ENCODE results near the gene MAPK11. TPM values are rescaled to one million over a fixed set of nuclear protein-coding genes. Genes with fewer than 3 reads are reported as not detected.

The MAPK11 gene
- total and polyA plus RNA-seq, 9 of the 15 experiments (the other 6 are each of a cell fraction or from before 2014, with no cell fraction given), result 0.06 to 14.6 (median 5.3) TPM

DNA sequence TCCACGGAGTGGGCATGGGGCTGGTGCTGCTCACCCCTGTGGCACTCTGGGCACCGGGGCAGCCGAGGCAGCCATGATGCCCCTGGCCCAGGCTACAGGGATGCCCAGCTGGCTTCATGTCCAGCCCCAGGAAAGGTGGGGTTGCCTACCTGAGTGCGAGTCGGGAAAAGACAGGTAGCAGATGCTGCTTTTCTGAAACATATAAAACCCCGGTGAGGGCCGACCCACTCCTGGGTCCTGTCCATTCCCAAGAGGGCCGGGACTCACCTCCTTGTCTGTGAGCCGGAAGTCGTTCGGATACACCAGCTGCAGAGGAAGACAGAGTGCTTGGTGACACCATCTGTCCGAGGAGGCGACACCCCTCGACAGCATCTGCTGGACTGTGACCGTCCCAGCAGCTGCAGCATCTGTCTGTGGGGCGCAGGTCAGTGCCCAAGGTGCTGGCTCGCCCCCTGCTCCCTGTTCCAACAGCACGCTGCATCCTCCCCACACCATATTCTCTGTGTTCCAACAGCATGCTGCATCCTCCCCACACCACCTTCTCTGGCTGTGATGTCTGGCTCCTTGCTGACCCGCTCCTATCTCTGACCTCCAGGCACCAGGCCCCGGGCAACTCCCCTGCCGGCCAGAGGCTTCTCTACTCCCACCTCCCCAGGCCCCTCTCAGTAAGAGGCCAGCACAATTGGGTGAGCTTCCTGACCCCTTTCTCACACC, 48.7 kb upstream of the MAPK11 start (continued):
- TF ChIP-seq, protein P1, sequence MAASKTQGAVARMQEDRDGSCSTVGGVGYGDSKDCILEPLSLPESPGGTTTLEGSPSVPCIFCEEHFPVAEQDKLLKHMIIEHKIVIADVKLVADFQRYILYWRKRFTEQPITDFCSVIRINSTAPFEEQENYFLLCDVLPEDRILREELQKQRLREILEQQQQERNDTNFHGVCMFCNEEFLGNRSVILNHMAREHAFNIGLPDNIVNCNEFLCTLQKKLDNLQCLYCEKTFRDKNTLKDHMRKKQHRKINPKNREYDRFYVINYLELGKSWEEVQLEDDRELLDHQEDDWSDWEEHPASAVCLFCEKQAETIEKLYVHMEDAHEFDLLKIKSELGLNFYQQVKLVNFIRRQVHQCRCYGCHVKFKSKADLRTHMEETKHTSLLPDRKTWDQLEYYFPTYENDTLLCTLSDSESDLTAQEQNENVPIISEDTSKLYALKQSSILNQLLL (CRISPR knock-in tag; IDR thresholded peaks at IDR 0.05; ENCODE audit: borderline replicate concordance), result no peak
- TF ChIP-seq MAFF (IDR thresholded peaks at IDR 0.05; ENCODE audit: low read length) (no peak), ZNF217 (CRISPR knock-in tag; IDR thresholded peaks at IDR 0.05) (no peak), ZNF23 (CRISPR knock-in tag; IDR thresholded peaks at IDR 0.05) (no peak), NCOA6 (IDR thresholded peaks at IDR 0.05) (no peak), SREBF1 (IDR thresholded peaks at IDR 0.05; ENCODE audit: borderline replicate concordance, low read depth, low read length) (no peak), RUNX1 (IDR thresholded peaks at IDR 0.05; ENCODE audit: low read depth) (no peak), CSDE1 (IDR thresholded peaks at IDR 0.05) (no peak), KAT8 (IDR thresholded peaks at IDR 0.05; ENCODE audit: low read depth) (no peak), NFXL1 (CRISPR knock-in tag; IDR thresholded peaks at IDR 0.05) (no peak), SUPT5H (IDR thresholded peaks at IDR 0.05) (no peak), TAF9B (IDR thresholded peaks at IDR 0.05; ENCODE audit: partially characterized antibody) (no peak), FOS (IDR thresholded peaks at IDR 0.05; ENCODE audit: extremely low read depth, insufficient read length) (no peak), ZKSCAN1 (IDR thresholded peaks at IDR 0.05; ENCODE audit: low read depth, low read length) (no peak), MEIS2 (IDR thresholded peaks at IDR 0.05; ENCODE audit: partially characterized antibody) (peak; percentile 40), ZNF232 (CRISPR knock-in tag; IDR thresholded peaks at IDR 0.05) (no peak), MAFK (IDR thresholded peaks at IDR 0.05; ENCODE audit: low read length) (no peak), GTF2E2 (tag; IDR thresholded peaks at IDR 0.05) (no peak)
- TF ChIP-seq, protein P2, sequence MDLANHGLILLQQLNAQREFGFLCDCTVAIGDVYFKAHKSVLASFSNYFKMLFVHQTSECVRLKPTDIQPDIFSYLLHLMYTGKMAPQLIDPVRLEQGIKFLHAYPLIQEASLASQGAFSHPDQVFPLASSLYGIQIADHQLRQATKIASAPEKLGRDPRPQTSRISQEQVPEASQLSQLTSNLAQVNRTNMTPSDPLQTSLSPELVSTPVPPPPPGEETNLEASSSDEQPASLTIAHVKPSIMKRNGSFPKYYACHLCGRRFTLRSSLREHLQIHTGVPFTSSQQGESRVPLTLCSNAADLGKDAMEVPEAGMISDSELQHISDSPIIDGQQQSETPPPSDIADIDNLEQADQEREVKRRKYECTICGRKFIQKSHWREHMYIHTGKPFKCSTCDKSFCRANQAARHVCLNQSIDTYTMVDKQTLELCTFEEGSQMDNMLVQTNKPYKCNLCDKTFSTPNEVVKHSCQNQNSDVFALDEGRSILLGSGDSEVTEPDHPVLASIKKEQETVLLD (IDR thresholded peaks at IDR 0.05), result no peak
- TF ChIP-seq, protein P3, sequence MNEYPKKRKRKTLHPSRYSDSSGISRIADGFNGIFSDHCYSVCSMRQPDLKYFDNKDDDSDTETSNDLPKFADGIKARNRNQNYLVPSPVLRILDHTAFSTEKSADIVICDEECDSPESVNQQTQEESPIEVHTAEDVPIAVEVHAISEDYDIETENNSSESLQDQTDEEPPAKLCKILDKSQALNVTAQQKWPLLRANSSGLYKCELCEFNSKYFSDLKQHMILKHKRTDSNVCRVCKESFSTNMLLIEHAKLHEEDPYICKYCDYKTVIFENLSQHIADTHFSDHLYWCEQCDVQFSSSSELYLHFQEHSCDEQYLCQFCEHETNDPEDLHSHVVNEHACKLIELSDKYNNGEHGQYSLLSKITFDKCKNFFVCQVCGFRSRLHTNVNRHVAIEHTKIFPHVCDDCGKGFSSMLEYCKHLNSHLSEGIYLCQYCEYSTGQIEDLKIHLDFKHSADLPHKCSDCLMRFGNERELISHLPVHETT (CRISPR knock-in tag; conservative IDR thresholded peaks at IDR 0.05 in 1 of 2, IDR thresholded peaks at IDR 0.05 in 1 of 2), result no peak
- TF ChIP-seq, protein P4, sequence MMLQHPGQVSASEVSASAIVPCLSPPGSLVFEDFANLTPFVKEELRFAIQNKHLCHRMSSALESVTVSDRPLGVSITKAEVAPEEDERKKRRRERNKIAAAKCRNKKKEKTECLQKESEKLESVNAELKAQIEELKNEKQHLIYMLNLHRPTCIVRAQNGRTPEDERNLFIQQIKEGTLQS (IDR thresholded peaks at IDR 0.05), result no peak
- TF ChIP-seq, protein P4 (CRISPR knock-in tag; conservative IDR thresholded peaks at IDR 0.05), result no peak
- TF ChIP-seq, protein P5, sequence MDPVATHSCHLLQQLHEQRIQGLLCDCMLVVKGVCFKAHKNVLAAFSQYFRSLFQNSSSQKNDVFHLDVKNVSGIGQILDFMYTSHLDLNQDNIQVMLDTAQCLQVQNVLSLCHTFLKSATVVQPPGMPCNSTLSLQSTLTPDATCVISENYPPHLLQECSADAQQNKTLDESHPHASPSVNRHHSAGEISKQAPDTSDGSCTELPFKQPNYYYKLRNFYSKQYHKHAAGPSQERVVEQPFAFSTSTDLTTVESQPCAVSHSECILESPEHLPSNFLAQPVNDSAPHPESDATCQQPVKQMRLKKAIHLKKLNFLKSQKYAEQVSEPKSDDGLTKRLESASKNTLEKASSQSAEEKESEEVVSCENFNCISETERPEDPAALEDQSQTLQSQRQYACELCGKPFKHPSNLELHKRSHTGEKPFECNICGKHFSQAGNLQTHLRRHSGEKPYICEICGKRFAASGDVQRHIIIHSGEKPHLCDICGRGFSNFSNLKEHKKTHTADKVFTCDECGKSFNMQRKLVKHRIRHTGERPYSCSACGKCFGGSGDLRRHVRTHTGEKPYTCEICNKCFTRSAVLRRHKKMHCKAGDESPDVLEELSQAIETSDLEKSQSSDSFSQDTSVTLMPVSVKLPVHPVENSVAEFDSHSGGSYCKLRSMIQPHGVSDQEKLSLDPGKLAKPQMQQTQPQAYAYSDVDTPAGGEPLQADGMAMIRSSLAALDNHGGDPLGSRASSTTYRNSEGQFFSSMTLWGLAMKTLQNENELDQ (CRISPR knock-in tag; IDR thresholded peaks at IDR 0.05; ENCODE audit: borderline replicate concordance), result no peak

All from K562 (cell line).